GM19397 (cell line): ENCODE results near the gene CDKN2B.
"Not testable (repeated sequence)": the region's sequence is repeated elsewhere in the genome, so short reads cannot be mapped to it uniquely, and the experiment has no call there.

ENCODE experiments used
- ATAC-seq: cut with Tn5 transposase; IDR thresholded peaks from one replicate; pipeline ENCODE4 v1.9.1; 2021; ENCODE audit warnings: mild to moderate bottlenecking, moderate library complexity; ENCODE audit not compliant: unreplicated experiment

CDKN2B gene, protein sequence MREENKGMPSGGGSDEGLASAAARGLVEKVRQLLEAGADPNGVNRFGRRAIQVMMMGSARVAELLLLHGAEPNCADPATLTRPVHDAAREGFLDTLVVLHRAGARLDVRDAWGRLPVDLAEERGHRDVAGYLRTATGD

GRCh38 chr9:22008717-22009505 lies at the start of gene CDKN2B:
Gene CDKN2B (minus strand): TSS chr9:22009305. CDS start chr9:22008953, 352 bp downstream.
- ATAC-seq, result peak; percentile 91

DNA sequence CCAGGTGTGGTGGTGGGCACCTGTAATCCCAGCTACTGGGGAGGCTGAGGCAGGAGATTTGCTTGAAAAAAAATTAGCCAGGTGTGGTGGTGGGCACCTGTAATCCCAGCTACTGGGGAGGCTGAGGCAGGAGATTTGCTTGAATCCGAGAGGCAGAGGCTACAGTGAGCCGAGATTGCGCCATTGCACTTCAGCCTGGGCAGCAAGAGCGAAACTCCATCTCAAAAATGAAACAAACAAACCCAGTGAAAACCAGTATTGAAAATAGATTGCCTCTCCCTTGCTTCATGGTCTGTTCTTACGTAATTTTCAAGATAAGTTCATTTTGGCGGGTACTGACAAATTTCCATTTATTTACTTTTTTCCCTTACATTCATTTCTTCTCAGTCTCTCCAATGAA lies 48.9 kb upstream of the CDKN2B start:
- ATAC-seq, result not testable (repeated sequence)

DNA sequence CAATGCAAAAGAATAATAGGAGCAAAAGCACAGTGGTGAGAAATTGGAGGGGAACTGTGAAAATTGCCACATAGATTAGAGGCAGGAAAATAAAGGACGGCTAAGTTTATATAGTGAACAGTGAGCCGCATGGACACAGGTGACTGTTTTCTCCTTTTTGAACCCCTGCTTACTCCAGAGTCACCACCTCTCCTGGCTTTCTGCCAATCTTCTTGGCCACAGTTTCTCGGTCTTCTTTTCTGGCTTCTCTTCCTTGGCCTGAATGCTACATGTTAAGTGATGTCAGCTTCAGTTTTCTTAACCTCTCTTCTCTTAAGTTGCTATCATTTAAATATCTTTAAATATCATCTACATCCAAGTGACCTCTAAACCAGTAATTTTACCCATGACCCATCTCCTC lies 47.3 kb upstream of the CDKN2B start:
- no peak for ATAC-seq

GRCh38 chr9:22055090-22055489 lies 46.0 kb upstream of the CDKN2B start:
- no peak for ATAC-seq

DNA sequence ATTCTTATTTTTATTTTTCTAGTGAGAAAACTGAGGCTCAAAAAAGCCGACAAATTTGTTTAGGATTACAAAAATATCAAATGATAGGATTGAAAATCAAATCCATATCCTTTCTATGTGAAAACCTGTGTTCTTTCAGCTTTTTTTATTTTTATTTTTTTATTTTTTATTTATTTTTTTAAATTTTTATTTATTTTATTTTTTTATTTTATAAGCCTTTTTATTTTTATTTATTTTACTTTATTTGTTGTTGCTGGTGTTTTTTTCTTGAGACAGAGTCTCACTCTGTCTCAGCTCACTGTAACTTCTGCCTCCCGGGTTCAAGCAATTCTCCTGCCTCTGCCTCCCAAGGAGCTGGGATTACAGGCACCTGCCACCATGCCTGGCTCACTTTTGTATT lies 45.4 kb upstream of the CDKN2B start:
- no peak for ATAC-seq

DNA sequence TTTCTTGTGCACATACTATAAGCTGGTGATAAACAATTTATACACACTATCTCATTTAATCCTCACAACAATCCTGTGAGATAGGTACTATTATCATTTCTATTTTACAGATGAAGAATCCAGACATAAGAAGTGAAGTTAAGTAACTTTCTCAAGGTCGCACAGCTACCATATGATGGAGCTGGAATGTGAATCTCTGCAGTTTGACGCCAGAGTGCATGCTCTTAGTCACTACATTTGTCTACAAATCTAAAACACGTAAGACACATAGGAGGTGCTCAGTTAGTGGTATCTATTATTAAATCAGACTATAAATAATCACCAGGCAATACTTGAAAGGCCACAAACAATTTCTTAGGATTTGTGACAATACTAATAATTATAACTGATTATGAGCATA lies 45.0 kb upstream of the CDKN2B start:
- no peak for ATAC-seq

DNA sequence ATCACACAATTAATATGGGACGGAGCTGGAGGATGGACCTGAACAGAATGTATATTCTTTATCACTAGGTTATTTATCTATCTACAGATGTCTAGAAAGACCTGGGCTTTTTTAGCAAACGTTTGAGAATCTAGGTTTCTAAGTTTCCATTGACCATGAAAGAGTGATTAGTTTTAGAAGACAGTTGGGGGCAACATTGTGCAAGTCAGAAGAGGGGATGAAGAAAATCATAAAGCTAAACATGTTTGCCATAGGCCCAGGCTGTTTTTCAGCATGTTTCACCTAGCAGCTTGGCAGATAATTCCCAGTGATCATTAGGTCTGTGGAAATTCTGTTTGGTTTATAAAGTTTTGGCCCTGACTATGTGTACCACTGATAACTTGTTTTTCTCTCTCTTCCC lies 44.1 kb upstream of the CDKN2B start:
- no peak for ATAC-seq

DNA sequence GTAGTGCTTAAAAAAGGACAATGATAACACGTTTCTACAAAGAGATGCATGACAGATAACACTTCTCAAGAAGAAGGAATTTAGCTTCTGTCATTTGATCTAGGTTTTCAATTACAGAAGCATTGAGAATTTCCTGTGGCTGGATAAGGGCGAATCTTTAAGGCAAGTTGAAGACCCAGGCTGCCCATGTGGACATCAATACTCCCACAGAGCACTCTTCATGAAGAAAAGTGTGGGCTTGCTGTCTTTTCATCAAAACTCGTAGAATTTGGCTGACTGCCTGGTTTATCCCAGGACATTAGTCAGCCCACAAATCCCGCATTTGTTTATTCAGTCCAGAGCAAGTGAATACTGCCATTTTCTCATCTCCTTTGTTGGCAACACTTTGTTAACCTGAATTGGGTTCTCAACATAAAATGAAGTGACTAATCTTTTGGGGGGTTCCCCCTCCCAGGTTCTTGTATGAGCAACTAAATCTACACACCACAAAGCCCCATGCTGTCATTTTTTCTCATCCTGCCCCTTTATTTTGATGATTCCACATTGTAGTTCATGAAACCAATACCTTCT lies 43.4 kb upstream of the CDKN2B start:
- ATAC-seq, result no peak

DNA sequence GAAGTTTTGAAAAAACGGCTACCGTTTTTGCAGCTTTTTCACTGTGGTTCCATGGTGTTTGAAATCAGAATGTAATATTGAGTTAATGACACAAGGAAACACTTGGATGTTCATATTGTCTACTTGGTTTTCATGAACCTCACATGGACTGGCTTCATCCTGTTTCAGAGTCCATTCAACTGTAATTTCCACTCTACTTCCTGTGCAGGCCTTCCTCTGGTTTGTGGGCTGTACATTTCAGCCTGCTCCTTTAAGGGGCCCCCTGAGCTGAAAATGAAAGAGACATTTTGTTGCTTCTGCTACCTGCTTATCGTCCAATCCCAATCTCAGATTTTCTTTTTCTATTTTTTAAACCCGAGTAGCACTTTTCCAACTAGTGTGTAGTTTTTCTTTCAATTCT lies 41.8 kb upstream of the CDKN2B start:
- no peak for ATAC-seq

- ATAC-seq, result no peak
Observed at GRCh38 chr9:22049411-22049810, 40.3 kb upstream of the CDKN2B start.

DNA sequence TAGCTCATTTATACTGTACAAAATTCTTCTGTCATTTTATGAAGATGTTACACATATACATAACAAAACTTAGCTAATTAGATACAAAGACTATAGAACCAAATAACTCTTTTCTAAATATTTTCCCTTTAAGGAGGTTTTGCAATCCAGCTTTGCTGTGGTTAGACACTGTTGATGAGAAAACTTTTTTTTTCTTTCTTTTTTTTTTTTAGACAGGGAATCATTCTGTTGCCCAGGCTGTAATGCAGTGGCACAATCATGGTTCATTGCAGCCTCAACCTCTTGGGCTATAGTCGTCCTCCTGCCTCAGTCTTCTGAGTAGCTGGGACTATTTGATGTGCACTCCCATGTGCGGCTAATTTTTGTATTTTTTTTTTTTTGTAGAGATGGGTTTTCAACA lies 38.5 kb upstream of the CDKN2B start:
- no peak for ATAC-seq

DNA sequence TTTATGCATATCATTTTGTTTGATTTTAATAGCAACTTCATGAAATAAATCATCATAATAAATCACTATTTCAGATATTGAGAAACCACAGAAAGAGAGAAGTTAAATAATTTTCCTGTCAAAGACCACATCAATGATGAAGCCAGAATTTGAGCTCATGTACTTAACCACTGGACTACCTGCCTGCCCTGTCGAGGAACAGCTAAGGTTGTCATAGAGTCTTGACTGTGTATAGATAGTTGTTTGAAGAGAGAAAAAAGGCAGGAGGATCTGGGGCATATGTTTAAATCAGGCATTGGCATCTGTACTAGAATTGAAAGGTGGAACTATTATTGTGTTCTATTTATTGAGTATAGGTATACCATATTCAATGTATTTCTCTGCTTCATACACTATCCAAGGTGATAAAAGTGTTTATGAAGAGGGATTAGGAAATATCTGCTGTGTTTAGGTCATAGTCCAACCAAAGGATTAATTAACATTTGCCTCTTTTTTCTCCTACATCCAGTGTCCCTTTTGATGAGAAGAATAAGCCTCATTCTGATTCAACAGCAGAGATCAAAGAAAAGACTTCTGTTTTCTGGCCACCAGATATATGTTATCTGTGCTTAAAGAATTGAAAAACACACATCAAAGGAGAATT lies 37.3 kb upstream of the CDKN2B start:
- no peak for ATAC-seq

DNA sequence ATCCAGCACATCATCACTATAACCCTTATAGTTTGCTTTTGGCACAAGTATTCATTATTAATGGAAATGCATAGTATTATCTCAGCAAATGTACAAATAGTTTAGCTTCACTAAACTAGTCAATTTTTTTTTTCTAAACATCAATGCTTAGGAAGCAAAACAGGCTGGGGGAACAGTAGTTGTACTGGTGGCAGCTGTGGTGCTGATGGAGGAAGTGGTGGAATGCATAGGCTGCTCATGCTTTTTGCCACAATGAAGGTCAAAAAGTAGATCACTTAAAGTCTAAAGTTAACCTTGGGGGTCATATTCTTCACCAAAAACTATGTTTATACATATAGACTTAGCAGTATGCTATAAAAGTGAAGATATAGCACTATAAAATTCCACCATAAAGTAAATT lies 36.3 kb upstream of the CDKN2B start:
- ATAC-seq, result no peak

DNA sequence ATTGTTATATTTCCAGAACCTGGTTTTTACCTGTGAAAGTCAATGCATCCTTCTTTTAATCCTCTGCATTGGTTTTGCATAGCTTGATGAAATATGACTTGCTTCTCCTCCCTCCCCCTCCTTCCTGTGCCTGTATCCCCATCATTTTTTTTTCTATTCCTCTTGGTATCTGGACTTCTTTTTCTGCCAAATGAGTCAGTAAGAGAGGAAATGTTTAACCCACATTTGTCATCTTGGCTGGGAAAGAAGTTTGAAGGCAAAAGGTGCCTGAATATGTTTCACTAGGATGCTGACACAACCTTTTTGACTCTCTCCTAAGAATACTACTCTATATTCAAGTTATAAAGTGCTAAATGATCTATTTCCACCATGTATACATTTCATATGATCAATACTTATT lies 35.5 kb upstream of the CDKN2B start:
- no peak for ATAC-seq

GRCh38 chr9:22043928-22044327 lies 34.8 kb upstream of the CDKN2B start:
- no peak for ATAC-seq

- no peak for ATAC-seq
Observed at GRCh38 chr9:22041775-22042174, 32.7 kb upstream of the CDKN2B start.

DNA sequence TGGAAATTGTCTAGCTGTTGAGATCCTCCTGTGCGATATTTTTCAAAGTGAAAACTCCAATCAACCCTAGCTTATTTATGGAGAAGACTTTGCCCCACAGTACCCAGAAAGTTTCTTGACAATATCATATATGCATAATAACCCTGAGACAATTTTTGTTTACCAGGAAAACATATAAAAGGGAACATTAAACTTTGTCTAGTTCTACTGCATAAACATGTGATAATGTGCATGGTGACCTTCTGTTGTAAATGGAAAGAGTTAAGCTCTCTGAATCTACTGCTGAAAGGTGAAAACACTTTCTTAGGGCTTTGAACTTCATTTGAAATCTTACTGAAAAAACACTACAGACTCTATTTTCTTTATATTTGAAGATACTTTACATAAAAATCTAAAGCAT lies 32.2 kb upstream of the CDKN2B start:
- no peak for ATAC-seq

DNA sequence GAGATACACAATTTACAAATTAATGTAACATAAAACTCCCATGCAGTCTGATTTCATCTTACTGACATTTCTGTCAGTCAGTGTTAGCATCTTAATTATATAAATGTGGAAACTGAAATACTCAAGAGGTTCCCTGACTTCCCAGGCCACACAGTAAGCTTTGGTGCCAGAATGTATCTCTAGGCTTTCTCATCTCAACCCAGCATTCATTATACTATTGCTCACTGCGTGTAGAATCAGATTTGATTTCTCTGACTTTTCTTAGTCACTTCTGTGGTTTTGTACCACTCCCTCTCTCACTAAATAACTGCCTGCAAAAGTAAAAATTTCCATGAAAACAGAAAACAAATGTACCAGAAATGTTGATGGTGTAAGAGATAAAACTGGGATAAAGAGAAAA lies 31.7 kb upstream of the CDKN2B start:
- no peak for ATAC-seq

GRCh38 chr9:22039258-22039657 lies 30.2 kb upstream of the CDKN2B start:
- ATAC-seq, result no peak

DNA sequence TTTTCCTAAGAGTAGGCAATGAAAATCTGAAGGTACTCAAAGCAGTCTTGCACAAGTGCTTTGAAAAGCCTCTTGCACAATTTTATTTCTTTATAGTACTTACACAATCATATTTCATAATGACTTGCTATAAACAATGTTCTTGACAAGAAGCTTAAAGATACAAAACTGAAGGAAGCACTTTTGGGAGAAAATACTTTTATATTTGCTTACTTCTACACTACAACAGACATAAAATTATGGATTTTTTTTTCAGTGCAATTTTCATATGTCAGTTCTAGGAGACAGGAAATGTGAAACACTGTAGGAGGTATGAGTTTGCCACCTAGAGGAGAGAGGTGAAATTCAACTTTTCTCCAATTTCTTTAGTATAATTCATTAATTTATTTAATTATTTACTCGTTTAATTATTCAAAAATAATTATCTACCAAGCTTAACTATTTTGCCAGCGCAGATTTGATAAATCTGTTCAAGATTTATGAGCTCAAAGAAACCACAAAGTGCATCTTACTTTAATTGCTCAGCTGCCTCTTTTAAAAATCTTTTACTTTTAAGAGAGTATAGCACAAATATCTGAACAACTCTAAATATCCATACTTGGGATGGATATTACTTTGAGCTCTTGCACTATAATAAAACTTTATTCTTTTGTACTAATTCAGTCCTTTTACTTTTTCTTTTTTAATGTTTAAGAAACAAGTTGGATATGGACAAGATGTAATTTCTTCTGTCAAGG lies 29.0 kb upstream of the CDKN2B start:
- no peak for ATAC-seq

GRCh38 chr9:22036866-22037626 lies 27.9 kb upstream of the CDKN2B start:
- no peak for ATAC-seq
